HG02884 (cell line): Measurements from ENCODE around the gene CPA3.

Source experiments
- ATAC-seq: cut with Tn5 transposase; IDR thresholded peaks from one replicate; pipeline ENCODE4 v1.9.1; 2021; ENCODE audit warnings: mild to moderate bottlenecking, moderate library complexity; ENCODE audit not compliant: unreplicated experiment

The CPA3 gene

DNA sequence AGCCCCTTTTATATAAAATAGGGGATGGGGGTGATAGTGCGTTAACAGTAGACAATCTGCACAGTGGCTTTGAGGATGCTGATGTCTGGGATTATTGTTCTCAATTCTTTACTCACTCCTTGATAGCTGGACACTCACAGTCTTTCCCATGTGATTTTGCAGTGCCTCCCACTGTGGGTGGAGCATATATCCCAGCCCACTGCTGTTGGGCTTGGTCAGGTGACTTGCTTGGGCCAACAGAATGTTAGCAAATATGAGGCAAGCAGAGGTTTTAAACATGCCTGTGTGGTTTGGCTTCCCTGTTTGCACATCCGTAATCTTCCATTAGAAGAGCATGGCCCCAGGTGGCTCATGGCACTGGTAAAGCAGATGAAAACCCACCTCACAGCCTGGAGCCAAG, 46.5 kb downstream of the CPA3 start:
- ATAC-seq: no peak

GRCh38 chr3:148914936-148915690, 50.0 kb downstream of the CPA3 start:
- ATAC-seq: no peak

- no peak for ATAC-seq
Measured at GRCh38 chr3:148916132-148916531, 51.0 kb downstream of the CPA3 start.

- ATAC-seq: no peak
Measured at GRCh38 chr3:148922467-148922866, 57.4 kb downstream of the CPA3 start.

GRCh38 chr3:148923592-148923991, 58.5 kb downstream of the CPA3 start:
- ATAC-seq: no peak

DNA sequence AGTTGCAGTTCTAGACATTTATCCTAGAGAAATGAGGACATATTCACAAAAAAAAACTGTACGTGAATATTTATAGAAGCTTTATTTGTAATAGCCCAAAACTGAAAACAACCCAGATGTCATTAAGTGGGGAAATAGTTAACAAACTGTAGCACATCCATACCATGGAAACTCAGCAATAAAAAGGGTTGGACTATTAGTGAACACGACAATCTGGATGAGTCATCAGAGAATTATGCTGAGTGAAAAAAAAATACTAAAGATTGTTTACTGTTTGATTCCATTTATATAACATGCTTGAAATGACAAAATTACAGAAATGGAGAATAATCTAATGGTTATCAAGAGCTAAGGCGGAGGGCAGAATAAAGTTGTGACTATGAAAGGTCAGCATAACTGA, 59.5 kb downstream of the CPA3 start:
- ATAC-seq: no peak

DNA sequence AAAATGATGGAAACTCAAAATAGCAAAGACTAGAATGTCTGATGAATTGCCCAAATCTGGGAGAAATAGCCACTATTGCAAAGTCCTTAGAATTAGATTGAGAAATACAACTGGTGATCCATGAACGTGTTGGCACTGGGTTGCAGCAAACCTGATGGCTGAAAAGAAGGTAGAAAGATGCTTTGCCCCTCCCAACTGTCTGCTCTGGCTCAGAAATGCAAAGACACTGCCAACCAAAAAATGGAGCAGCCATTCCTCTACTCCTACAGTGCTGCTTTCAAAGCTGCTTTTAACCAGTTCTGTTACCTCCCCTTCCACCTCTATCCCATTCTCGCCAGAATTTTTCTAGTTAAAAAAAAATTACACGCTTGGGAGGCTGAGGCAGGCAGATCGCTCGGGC, 60.7 kb downstream of the CPA3 start:
- ATAC-seq: no peak

GRCh38 chr3:148930752-148931151, 65.7 kb downstream of the CPA3 start:
- ATAC-seq: no peak

DNA sequence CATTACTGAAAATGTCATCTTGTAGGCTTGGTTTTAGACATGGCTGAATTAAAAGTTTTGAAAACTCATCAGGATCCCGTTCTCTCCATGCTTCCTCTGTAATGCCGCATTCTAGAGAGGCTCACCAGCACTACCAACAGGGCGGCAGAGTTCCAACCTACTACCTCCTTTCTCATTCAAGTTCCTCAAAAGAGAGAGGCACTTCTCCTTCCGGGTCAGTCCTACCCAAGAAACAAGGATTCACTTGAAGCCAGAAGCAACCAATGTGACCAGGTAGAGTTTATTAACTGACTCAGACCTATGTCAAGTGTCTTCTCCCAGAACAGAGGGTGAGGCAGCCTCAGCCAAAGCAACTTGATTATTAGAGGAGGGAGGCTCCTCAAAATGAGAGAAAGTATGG, 66.5 kb downstream of the CPA3 start:
- no peak for ATAC-seq

- ATAC-seq: no peak
Measured at GRCh38 chr3:148932972-148933371, 67.9 kb downstream of the CPA3 start.

DNA sequence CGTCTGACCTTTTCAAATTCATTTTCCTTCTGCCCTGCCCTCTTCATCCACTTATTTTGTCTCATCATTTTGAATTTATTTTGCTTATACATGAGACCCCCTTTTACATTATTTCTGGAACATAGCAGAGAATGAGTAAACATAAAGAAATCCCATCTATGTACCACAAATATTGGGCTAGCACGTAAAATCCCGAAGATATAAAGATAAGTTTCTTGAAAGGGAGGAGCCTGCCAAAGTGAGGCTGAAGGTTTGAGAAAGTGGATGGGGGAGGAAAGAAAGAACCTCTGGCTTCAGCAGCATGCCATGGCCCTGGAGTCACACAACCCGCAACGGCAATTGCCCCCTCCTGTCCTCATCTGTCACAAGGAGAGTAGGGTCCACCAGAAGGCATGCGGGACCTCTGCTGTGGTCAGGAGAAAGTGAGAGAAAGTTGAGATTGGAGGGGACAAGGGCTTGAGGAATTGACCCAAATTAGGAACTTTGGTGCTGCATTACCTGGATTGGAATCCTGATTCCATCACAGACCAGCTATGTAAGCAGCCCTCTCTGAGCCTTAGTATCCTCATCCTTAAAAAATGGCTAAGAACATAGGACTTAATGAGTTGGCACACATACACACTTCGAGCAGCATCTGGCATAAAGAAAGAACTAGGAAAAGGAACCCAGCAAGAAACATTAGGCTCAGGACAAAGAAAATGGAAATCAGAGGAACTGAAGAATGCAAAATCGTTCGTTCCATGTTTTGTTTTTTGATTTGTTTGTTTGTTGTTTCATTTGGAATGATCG, 72.6 kb downstream of the CPA3 start:
- ATAC-seq: no peak

DNA sequence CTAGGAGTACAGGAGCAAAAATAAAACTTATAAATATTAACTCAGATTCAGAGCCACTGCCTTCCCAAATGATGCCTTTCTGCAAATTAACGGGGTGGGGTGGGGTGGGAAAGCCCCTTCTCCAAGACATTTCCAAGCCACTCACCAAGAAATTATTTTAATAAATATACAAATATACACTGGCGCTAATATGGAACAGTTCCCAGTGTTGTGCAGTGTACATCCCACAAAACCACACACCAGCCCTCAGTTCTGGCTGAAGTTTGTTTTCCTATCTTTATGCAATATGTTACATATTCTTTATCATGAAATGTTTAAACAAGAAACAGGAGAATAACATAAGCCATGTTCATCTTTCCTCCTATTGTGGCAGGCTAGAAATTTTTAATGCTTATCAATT, 73.2 kb downstream of the CPA3 start:
- no peak for ATAC-seq

GRCh38 chr3:148938936-148939335, 73.8 kb downstream of the CPA3 start:
- ATAC-seq: no peak

GRCh38 chr3:148940983-148941382, 75.9 kb downstream of the CPA3 start:
- no peak for ATAC-seq

DNA sequence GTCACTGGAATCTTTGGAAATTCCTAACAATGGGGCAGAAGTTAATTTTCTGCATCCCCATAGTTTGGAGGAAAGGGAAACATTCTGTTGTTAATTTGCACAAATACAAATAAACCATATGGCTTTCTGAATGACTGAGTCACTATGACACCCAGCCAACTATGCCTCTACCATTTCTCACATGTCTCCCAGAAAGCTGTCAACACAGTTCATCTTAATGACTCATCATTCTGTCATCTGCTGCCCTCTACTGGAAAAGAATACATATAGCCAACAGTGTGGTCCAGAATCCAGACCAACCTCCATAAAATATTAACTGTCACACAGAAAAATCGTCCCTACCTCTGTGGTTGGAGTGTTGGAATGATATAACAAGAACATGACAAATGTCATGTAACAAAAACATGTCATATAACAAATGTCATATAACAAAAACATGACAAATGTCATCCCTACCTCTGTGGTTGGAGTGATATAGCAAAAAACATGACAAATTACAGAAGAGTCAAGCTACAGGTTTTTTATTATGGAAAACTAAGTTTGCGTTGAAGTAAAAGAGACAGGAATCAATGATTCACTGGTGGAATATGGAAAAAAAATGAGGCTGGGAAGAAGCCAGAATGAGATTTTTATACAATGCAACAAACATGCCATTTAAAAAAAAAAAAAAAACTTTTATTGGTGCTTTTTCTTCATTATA, 78.6 kb downstream of the CPA3 start:
- peak; percentile 99 for ATAC-seq

GRCh38 chr3:148945116-148945515, 80.0 kb downstream of the CPA3 start:
- no peak for ATAC-seq
